NCI-H82 (cell line): ENCODE data around the gene C8G.

Experiments used
- DNase-seq: peaks from one replicate; lab custom pipeline; 2025; lab: John Stamatoyannopoulos, UW

The C8G gene

DNA sequence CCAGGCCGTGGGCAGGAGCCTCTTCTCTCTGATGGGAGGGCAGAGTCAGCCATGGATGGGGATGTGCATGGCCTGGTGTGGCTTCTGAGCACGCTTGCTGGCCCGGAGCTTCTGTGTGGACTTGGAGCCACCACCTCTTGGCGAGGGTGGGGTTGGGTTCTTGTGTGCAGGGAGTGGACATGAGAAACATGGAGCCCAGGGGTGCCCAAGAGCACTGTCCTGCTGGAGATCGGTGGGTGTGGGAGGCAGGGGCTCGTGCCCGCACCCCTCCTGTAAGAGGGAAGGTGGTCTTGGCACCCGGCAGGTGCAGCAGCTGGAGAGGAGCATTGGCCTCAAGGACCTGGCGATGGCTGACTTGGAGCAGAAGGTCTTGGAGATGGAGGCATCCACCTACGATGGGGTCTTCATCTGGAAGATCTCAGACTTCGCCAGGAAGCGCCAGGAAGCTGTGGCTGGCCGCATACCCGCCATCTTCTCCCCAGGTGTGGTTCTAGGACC, 24.3 kb upstream of the C8G start:
- no peak for DNase-seq

DNA sequence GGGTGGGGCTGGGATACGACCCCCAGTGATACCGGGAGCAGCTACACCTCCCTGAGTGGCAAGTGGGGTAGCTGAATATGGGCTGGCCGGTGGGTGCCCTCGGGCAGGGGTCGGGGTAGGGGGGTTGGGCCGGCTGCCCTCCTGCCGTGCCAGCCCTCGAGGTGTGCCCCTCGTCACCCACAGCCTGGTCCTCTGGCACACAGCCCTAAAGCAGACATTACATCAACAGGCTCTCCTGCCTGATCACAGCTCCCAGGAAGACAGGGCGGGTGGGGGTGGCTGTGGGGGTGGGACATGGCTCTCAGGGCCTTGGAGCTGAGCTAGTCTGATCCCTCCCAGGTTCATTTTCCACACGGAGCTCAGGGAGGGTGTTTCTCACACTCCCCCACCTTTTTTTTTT, 23.7 kb upstream of the C8G start:
- no peak for DNase-seq

DNA sequence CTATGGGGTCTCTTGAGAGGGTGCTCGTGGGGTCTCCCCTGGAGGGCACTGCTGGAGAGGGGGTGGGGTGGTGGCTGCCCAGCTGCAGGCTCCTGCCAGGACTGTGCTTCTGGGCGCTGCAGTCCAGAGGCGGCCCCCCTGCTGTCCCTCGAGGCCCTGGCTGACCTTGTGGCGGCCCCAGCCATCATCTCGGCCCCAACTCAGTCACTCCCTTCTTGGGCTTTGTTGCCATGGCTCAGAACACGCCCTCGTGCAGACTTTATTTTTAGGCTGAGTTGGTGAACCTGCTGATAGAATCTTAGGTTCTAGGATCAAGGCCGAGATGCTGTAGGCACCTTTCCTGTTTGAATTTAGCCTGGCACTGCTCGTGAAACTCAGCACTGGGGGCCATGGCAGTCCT, 23.3 kb upstream of the C8G start:
- DNase-seq, result no peak

DNA sequence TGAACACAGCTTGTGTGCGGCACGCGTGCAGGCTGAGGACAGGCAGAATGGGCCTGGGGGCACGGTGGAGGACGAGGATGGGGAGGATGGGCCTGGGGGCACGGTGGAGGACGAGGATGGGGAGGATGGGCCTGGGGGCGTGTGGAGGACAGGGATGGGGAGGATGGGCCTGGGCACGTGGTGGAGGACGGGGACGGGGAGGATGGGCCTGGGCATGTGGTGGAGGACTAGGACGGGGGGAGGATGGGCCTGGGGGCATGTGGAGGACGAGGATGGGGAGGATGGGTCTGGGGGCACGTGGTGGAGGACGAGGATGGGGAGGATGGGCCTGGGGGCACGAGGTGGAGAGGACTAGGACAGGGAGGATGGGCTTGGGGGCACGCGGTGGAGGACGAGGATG, 22.5 kb upstream of the C8G start:
- no peak for DNase-seq

DNA sequence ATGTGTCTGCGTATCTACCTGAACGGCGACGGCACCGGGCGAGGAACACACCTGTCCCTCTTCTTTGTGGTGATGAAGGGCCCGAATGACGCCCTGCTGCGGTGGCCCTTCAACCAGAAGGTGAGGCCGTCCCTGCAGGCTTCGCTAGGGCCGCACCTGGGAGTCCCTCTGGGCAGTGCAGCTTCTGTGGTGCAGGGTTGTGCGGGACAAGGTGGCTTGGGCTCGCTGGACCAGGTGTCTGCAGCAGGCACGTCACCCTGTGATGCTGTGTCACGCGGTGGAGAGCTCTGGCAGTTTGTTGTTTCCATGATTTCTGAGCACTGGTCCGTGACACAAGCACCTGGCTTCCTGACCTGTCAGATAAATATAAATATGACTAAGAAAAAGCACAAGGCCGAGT, 21.2 kb upstream of the C8G start:
- no peak for DNase-seq

DNA sequence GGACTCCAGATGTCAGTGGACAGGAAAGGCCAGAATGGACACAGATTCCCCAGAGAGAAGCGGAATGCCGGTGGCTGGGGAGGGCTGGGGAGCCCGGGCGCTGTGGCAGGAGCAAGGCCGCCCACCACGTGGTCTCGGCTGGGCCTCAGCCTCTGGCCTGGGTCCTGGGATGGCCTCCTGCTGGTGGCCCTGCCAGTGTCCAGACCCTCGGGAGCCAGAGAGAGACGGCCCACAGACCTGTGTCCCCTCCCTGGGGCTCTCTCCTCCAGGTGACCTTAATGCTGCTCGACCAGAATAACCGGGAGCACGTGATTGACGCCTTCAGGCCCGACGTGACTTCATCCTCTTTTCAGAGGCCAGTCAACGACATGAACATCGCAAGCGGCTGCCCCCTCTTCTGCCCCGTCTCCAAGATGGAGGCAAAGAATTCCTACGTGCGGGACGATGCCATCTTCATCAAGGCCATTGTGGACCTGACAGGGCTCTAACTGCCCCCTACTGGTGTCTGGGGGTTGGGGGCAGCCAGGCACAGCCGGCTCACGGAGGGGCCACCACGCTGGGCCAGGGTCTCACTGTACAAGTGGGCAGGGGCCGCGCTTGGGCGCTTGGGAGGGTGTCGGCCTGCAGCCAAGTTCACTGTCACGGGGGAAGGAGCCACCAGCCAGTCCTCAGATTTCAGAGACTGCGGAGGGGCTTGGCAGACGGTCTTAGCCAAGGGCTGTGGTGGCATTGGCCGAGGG, 19.5 kb upstream of the C8G start:
- no peak for DNase-seq

DNA sequence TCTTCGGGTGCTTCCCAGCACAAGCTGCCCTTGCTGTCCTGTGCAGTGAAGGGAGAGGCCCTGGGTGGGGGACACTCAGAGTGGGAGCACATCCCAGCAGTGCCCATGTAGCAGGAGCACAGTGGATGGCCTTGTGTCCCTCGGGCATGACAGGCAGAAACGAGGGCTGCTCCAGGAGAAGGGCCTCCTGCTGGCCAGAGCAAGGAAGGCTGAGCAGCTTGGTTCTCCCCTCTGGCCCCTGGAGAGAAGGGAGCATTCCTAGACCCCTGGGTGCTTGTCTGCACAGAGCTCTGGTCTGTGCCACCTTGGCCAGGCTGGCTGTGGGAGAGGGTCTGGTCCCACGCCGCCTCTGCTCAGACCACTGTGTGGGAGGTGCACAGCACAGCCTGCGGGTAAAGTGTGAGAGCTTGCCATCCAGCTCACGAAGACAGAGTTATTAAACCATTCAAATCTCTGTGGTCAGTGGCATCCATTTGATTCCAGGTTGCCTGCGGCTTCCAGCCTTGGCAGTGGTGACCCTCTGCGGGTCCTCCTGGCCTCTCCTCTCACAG, 18.8 kb upstream of the C8G start:
- DNase-seq, result no peak

DNA sequence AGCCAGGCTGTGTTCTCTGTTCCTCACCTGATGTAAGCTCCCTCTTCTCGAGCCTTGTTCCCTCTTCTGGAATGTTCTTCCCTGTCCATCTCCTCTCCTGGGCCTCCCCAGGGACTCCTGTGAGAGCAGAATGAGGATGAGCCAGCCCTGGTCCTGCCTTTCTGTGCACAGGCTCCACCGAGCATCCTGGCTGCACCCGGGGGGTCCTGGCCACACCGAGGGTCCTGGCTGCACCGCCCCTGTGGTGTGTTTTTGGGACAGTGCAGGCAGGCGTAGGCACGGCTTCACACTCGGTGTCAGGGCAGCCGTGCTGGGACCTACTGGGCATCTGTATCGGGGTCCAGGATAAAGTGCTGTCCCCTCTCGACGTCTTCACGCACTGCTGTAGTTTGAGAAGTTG, 18.3 kb upstream of the C8G start:
- DNase-seq, result no peak

DNA sequence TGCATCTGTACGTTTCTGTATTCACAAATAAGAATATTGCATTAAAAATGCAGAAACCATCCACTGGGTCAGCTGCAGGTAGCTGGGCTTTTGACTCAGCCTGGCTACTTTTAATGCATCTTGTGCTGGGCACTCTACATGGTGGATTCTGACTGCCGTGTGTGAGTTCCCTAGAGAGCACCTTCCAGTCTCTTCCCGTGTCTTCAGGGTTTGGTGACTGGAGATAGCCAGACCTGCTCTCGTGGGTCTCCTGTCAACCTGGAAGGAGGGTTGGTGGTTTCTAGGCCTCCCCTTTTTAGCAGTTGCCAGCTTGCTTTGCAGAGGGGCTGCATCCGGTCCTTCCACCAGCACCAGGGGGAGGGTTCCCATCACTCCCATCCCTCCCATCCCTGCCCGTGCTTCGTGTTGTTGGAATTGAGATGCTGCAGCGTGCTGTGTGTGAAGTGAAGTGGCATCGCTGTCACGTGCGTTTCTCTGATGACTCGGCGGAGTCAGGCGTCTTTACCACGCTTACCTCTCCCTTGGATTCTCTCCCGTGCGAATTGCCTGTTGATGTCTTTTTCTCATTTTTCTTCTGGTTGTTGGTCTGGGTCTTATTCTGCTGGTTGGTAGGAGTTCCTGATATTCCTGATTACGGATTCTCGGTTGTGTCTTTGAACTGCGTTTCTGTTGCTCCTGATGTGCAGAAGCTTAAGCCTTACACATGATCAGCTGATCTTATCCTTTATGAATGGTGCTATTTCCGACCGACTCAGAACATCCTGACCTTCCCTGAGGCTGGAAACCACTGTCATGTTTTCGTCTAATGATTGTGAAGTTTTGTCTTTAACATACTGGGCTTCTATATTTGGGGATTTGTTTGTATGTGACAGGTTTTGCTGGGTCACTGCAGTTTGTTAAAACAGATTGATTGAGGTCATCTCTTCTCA, 17.4 kb upstream of the C8G start:
- no peak for DNase-seq

DNA sequence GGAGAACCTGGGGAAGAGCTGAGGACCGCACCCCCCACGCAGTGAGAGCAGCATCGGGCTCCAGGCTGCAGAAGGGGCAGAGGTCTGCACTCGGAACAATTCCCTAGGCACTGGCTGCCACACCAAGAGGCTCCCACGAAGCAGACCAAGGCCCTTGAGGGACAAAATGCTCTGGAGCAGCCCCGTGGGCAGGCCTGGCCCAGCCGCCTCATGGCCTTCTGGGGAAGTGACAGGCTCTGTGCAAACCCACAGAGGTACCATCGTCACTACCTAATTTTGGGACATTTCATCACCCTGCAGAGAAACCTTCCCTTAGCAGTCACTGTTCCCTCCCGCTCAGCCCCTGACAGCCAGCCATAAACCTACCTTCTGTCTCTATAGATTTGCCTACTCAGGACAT, 16.5 kb upstream of the C8G start:
- no peak for DNase-seq

DNA sequence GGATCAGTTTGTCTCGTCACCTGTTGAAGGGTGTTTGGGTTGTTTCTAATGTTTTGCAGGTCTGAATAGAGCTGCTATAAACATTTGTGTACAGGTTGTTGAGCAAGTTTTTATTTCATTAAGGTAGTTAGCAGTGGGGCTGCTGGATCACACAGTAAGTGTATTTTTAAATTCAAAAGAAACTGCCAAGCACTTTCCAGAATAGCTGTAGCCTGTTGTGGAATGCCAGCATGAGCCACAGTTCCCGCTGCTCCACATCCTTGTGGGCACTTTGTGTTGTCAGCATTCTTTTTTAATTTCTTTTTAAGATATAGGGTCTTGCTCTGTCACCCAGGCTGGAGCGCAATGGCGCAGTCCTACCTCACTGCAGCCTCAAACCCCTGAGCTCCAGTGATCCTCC, 15.0 kb upstream of the C8G start:
- no peak for DNase-seq

DNA sequence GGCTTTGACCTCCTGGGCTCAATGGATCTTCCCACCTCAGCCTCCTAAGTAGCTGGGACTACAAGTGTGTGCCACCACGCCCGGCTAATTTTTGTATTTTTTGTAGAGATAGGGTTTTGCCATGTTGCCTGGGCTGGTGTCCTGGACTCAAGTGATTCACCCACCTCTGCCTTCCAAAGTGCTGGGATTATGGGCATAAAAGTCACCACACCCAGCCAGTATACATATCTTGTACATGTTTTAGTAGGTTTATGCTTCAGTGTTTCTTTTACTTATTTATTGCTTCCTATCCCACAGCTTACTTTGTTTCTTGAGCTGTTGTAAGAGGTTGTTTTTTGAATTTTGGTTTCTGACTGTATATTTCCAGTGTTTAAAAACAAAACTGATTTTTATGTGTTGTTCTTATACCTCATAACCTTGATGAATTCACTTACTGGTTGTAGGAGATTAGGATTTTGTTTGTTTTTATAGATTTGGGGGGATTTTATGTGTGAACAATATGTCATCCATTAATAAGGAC, 13.4 kb upstream of the C8G start:
- no peak for DNase-seq

DNA sequence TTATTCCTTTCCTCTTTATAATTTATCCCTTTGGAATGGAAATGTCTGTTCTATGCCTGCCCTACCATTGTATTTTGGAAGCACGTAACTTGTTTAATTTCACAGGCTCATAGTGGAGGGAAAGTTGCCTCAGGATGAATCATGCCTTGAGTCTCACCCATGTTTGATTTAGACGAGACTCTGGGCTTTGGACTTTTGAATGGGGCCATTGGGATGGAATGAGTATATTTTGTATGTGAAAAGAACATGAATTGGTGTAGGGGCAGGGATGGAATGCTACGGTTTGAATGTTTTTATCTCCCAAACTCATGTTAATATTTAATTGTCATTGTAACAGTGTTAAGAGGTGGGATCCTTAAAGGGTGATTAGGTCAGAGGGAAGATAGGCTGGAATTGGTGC, 10.8 kb upstream of the C8G start:
- DNase-seq, result no peak

DNA sequence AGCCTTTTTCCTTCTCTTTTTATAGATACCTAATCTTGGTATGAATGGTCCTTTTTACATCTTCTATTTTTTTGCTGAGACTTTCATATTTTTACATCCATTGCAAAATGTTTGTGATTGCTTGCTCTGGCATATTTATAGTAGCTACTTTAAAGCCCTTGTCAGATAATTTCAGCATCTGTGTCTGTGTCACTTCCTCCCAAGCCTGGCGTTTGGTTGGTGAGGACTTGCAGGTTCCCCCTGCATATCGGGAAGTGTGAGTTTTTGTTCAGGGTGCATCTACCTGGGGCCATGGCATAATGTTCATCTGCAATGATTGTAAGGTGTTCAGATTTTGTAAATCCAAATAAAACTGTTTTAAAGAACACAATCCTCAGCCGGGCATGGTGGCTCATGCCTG, 9.4 kb upstream of the C8G start:
- DNase-seq, result no peak

DNA sequence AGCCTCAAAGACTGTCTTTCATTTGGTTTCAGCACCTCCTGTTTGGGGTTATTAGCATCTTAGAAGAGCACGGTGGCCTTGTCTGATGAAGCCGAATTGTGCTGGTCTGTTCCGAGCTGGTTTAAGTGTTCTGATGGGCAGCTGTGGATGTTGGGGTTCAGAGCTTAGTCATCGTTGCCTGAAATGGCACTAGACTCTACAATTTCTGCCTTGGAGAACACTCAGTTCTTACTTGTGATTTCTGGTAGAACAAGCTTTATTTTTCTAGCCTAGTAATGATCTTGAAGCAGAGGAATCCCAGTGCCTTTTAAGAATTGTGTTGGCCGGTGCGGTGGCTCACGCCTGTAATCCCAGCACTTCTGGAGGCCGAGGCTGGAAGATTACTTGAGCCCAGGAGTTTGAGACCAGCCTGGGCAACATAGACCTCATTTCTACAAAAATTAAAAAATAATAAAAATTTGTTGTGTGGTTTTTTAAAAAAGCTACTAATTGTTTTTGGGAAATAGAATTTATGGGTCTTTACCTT, 8.3 kb upstream of the C8G start:
- DNase-seq, result no peak

DNA sequence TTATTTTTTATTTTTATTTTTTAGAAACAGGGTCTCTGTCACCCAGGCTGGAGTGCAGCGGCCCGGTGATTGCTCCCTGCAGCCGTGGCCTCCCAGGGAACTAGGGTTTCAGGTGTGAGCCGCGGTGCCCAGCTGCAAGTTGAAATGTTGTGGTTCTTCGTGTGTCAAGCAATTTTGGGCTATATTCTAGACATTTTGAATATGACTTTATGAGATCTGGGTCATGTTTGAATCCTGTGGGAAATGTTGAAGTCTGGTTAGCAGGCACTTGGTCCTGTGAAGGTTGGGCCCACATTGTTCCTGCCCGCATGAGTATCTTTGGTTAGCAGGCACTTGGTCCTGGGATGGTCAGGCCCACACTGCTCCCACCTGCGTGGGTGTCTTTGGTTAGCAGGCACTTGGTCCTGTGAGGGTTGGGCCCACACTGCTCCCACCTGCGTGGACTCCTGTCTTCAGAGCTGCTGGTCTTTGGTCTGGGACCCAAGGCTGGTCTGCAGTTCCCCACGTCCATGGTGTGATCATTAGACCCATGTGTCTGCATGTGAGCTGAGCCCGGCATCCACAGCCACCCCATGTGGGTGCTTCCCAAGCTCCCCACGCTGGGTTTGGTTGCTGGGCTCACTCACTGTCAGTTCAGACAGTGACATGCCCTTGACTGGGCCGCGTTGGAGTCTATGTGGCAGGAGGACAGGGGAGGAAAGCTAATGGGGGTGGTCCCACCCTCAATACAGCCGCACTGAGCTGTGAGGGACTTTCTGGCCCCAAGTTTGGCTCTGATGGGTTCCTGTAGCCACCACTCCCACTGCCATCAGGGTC, 7.6 kb upstream of the C8G start:
- no peak for DNase-seq

DNA sequence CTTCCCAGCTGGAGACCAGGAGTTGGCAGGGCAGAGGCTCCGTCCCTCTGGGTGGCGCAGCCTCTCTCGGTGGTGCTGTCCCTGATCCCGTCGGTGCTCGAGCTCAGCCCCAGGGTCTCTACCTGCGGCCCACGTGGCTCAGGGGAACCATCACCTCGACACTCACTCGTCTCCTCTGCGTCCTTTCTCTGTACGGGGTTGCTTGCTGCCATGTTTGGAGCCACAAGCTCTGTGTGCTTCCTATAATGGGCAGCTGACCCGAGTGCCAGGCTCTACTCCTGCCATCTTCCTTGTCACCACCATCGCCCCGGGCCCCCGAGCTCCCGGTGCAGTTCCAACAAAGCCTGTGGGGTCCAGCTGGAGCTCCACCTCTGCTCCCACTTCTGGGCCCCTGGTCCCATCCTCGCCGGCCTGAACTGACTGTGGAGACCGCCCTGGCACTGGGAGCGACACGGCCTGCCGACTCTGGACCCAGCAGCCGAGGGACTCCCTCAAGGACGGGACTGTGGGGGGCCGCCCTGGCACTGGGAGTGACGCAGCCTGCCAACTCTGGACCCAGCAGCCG, 5.5 kb upstream of the C8G start:
- DNase-seq, result no peak

DNA sequence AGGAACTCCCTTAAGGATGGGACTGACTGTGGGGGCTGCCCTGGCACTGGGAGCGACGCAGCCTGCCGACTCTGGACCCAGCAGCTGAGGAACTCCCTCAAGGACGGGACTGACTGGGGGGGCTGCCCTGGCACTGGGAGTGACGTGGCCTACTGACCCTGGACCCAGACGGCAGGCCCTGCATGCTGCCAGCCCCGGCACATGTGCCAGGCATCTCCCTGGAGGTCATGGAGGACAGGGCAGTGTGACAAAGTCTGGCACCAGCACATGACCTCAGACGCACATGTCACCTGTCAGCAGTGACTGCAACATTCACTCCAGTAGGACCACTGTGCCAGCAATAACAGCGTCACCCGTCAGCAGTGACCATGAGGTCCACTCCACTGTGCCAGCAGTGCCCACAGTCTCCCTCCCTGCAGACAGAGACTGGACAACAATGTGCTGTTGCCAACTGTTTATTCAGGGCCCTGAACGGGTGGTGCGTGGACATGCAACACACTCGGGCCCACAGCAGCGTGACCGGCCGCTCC, 5.0 kb upstream of the C8G start:
- DNase-seq, result no peak

DNA sequence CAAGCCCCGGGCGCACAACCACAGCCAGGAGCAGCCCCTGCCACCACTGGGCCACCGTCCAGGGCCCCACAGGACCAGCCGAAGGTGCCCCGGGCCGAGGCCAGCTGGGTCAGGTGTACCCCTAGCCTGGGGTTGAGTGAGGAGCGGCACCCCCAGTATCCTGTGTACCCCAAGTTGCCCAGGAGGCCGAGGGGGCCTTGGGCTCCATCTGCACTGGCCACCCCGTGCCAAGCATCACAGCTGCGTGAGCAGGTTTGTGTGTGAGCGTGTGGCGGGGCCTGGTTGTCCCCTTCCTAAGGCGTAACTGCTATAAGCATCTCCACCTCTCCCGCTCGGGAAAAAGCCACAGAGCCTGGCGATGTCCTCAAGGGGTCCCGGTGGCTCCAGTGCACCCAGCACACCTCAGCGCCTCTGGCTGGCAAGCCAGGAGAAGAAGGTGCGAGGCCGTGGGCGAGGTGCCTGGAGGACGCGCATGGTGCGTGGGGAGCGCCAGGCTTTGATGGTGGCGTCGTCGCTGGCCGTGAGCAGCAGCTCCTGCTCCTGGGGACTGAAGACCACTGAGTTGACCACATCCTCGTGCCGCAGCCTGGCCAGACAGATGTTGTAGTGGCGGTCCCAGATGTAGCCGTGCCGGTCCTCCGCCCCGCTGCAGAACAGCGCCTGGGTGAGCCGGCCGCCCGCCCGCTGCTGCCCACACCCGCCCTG, 4.4 kb upstream of the C8G start:
- DNase-seq, result no peak
